Peyer's patch (tissue), 4 donors: ENCODE measurements around the gene DRD2.

Source experiments
- POLR2A ChIP-seq, 2 donors: fragments of 450-650 bp; IDR thresholded peaks; one replicate each; pipeline ENCODE4 v1.5.1; 2017; ENCODE audit warnings: antibody characterized with exemption in 2 of 2, mild to moderate bottlenecking in 2 of 2, moderate library complexity in 2 of 2
- TF ChIP-seq, protein P1 (sequence below), 6 experiments: fragments of 450-650 bp in 4 of 6; fragments of 200-600 bp in 2 of 6; sonication (generic) in 1 of 6; IDR thresholded peaks; one replicate each; pipeline ENCODE4 v1.5.1; 2017 to 2019; ENCODE audit warnings: antibody characterized with exemption in 6 of 6, mild to moderate bottlenecking in 3 of 6, moderate library complexity in 1 of 6

DNA sequence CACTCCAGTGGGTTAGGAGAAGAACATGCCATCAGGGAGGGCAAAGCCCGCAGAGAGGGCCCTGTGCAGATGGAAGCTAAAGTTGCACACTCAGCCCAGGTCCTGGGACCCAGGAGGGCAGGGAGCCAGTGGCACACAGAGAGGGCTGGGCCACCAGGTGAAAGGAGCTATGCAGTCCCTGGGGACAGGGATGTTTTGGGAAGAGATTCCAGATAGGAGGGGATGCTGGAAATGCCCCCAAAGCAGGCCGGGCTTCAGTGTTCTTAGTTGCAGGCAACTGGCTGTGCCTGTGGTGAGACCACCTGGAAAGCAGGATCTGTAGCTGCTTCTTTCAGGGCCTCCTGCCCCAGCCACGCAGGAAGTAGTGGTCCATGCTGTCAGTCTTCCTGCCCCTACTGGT lies 68.0 kb downstream of the DRD2 start:
- TF ChIP-seq, protein P1, sequence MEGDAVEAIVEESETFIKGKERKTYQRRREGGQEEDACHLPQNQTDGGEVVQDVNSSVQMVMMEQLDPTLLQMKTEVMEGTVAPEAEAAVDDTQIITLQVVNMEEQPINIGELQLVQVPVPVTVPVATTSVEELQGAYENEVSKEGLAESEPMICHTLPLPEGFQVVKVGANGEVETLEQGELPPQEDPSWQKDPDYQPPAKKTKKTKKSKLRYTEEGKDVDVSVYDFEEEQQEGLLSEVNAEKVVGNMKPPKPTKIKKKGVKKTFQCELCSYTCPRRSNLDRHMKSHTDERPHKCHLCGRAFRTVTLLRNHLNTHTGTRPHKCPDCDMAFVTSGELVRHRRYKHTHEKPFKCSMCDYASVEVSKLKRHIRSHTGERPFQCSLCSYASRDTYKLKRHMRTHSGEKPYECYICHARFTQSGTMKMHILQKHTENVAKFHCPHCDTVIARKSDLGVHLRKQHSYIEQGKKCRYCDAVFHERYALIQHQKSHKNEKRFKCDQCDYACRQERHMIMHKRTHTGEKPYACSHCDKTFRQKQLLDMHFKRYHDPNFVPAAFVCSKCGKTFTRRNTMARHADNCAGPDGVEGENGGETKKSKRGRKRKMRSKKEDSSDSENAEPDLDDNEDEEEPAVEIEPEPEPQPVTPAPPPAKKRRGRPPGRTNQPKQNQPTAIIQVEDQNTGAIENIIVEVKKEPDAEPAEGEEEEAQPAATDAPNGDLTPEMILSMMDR (IDR thresholded peaks at IDR 0.05): no peak
- TF ChIP-seq POLR2A (IDR thresholded peaks at IDR 0.05): no peak
